ENCODE data around the gene EIF4G1. TPM values are rescaled to one million over a fixed set of nuclear protein-coding genes. Genes with fewer than 3 reads are reported as not detected.
A peak's percentile ranks its signal among the peaks of the same experiment; 100 is the strongest.

The EIF4G1 gene
- total and polyA plus RNA-seq, 2 of the 4 experiments (the other 2 are of a cell fraction) = 225 to 274 TPM

DNA sequence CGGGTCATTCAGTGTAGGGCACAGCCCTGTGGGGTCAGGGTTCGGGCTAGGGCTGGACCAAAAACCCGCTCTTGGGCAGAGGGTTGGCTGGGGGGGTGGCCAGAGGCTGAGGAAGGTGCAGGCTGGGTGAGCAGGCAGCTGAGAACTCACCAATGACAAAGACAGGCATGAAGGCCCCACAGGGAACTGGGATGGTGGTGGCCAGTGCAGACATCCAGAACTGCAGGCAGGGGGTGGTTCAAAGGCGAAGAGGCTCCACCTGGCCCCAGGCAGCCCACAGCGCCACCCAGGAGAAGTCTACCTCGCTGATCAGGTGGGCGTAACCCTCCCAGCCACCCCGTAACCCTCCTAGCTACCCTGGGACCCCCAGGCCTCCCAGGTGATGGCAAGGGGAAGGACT is 40.3 kb downstream of the EIF4G1 start:
- no TSS peak for BruUV-seq (replicated peaks)
- H3K79me1 ChIP-seq (ENCODE audit: low read depth in 1 of 2, low read length in 2 of 2) = no peaks in the 10 kb centered on the region
- H4K5ac ChIP-seq (ENCODE audit: low read depth, low read length) = no peak overlapping the region
- H4K20me1 ChIP-seq (ENCODE audit: insufficient read depth, low read length) = no peaks in the 10 kb centered on the region; the same call in 1 of the 2 replicates
- H3K9me1 ChIP-seq (ENCODE audit: insufficient read depth, low read length) = peaks cover 9% of the 10 kb centered on the region; the same call in 1 of the 2 replicates
- 67% methylated on average over 3 of the region's 8 CpGs; no CpG with 5 or more reads in 1 of the 2 experiments for WGBS, 2 experiments (ENCODE audit: extremely low coverage in 2 of 2, insufficient read length in 1 of 2)
- no peak overlapping the region for H3K14ac ChIP-seq (replicated peaks; ENCODE audit: low read depth, low read length)
- no peaks in the 10 kb centered on the region for H3K4me1 ChIP-seq (ENCODE audit: control insufficient read depth, insufficient read depth, low read length)
- H2BK5ac ChIP-seq (ENCODE audit: low read depth, low read length, poor library complexity, severe bottlenecking) = no peak overlapping the region
- no peak overlapping the region for H2BK15ac ChIP-seq (ENCODE audit: low read depth, low read length)
- no peak for DNase-seq
- H4K8ac ChIP-seq (ENCODE audit: low read depth in 2 of 2, low read length in 2 of 2) = no peak overlapping the region
- peaks cover 22% of the 10 kb centered on the region for H3K36me3 ChIP-seq (ENCODE audit: control insufficient read depth, insufficient read depth, low read length)
- H3K18ac ChIP-seq (ENCODE audit: low read depth, low read length) = no peak overlapping the region
- no peaks in the 10 kb centered on the region for H3K27me3 ChIP-seq (ENCODE audit: control insufficient read depth, insufficient read depth, low read length)
- no peak overlapping the region for H3K4me2 ChIP-seq (ENCODE audit: low read depth, low read length)
- ChIA-PET POLR2A (ENCODE audit: unreplicated experiment) (no interaction called here), CTCF (interaction anchor here (0.5 kb wide), 1 partner anchor 14 kb away, joined by 3 read pairs; no protein-coding TSS in a partner anchor)
- no peak overlapping the region for H2AK5ac ChIP-seq (ENCODE audit: low read depth, low read length)
- peak overlapping the region; percentile 49 for H2AFZ ChIP-seq (replicated peaks; ENCODE audit: low read length, poor library complexity)
- H3K4me3 ChIP-seq (ENCODE audit: insufficient read depth, low read depth, low read length) = no peak overlapping the region
- H3K9ac ChIP-seq (ENCODE audit: low read depth, low read length) = no peak overlapping the region
- no peak overlapping the region for H3K23ac ChIP-seq (ENCODE audit: low read depth, low read length)
- intact Hi-C loops (cut with micrococcal nuclease) (no loop called here), dilution Hi-C loops (cut with HindIII; ENCODE audit: low sequenced_read_pairs, unreplicated experiment) (loop anchor here (25.0 kb wide), 1 partner anchor 183 kb away; no protein-coding TSS in a partner anchor), in situ Hi-C loops (cut with MboI; ENCODE audit: low sequenced_read_pairs) (no loop called here)
- no peak overlapping the region for H3K56ac ChIP-seq (ENCODE audit: extremely low read depth, insufficient read depth, low read length)
- TF ChIP-seq FOS (IDR thresholded peaks at IDR 0.05; ENCODE audit: low read depth, low read length) (no peak), MAFK (IDR thresholded peaks at IDR 0.05; ENCODE audit: low read depth, low read length) (no peak), RFX5 (IDR thresholded peaks at IDR 0.05; ENCODE audit: low read depth, low read length) (no peak), RAD21 (IDR thresholded peaks at IDR 0.05; ENCODE audit: low read length) (no peak)
- TF ChIP-seq, protein P1, sequence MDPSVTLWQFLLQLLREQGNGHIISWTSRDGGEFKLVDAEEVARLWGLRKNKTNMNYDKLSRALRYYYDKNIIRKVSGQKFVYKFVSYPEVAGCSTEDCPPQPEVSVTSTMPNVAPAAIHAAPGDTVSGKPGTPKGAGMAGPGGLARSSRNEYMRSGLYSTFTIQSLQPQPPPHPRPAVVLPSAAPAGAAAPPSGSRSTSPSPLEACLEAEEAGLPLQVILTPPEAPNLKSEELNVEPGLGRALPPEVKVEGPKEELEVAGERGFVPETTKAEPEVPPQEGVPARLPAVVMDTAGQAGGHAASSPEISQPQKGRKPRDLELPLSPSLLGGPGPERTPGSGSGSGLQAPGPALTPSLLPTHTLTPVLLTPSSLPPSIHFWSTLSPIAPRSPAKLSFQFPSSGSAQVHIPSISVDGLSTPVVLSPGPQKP (IDR thresholded peaks at IDR 0.05; ENCODE audit: borderline replicate concordance, low read depth, low read length) = no peak
- no peak overlapping the region for H4K91ac ChIP-seq (ENCODE audit: insufficient read depth, low read depth, low read length)
- no peak overlapping the region for H3K27ac ChIP-seq (ENCODE audit: insufficient read depth, low read length)
- H2BK20ac ChIP-seq (ENCODE audit: low read depth, low read length) = no peak overlapping the region
- H3K9me3 ChIP-seq (ENCODE audit: control insufficient read depth, insufficient read depth, low read length) = no peaks in the 10 kb centered on the region
- H3K4ac ChIP-seq (ENCODE audit: low read depth, low read length) = no peak overlapping the region
- no peak for ATAC-seq (ENCODE audit: low read depth)
- no peak overlapping the region for H2BK120ac ChIP-seq (ENCODE audit: low read depth, low read length)
- H2AK9ac ChIP-seq (replicated peaks; ENCODE audit: low read depth, low read length, poor library complexity) = peak overlapping the region; percentile 53

Data from IMR-90 (cell line).